Fibroblast of pulmonary artery (primary cell): ENCODE results near the gene DDX24.
"Not testable (repeated sequence)": the region's sequence is repeated elsewhere in the genome, so short reads cannot be mapped to it uniquely, and the experiment has no call there.

Experiments
- DNase-seq: peaks from one replicate; pipeline ENCODE4 v3.0.0-alpha.2; 2010; ENCODE audit warnings: low read depth
- H3K4me3 ChIP-seq: replicated peaks from 2 replicates; pipeline ENCODE4 v1.5.1; 2011; ENCODE audit warnings: low read depth, mild to moderate bottlenecking, control low read depth, low read length, moderate library complexity
- CTCF ChIP-seq: IDR thresholded peaks from 2 replicates; pipeline ENCODE4 v1.5.1; 2011; ENCODE audit warnings: mild to moderate bottlenecking, control low read depth, low read length, inconsistent platforms; ENCODE audit errors: missing control alignments

DDX24 gene

GRCh38 chr14:94075008-94075407 lies 6.0 kb downstream of the DDX24 start:
- DNase-seq, result no peak
- H3K4me3 ChIP-seq, result no peak overlapping the region
- TF ChIP-seq CTCF, result no peak

- DNase-seq, result no peak
- no peak overlapping the region for H3K4me3 ChIP-seq
- no peak for TF ChIP-seq CTCF
These were observed 6.5 kb downstream of the DDX24 start for GRCh38 chr14:94074534-94074933.

GRCh38 chr14:94072076-94072475 lies 8.9 kb downstream of the DDX24 start:
- not testable (repeated sequence) for H3K4me3 ChIP-seq, DNase-seq

- DNase-seq, result no peak
- no peak for TF ChIP-seq CTCF
- H3K4me3 ChIP-seq, result no peak overlapping the region
These were observed 14.8 kb downstream of the DDX24 start for GRCh38 chr14:94066089-94066676.

- peak; percentile 31 for DNase-seq
- TF ChIP-seq CTCF, result no peak
- no peak overlapping the region for H3K4me3 ChIP-seq
These were observed 18.6 kb downstream of the DDX24 start for GRCh38 chr14:94062344-94062940.

- DNase-seq, result no peak
- H3K4me3 ChIP-seq, result no peak overlapping the region
- TF ChIP-seq CTCF, result no peak
These were observed 21.0 kb downstream of the DDX24 start for GRCh38 chr14:94059998-94060397.

- no peak for DNase-seq
- TF ChIP-seq CTCF, result no peak
- no peak overlapping the region for H3K4me3 ChIP-seq
These were observed 22.3 kb downstream of the DDX24 start for GRCh38 chr14:94058674-94059138.
